GM21526 (cell line): ENCODE data around the gene RIN2.
"Not testable (repeated sequence)": the region's sequence is repeated elsewhere in the genome, so short reads cannot be mapped to it uniquely, and the experiment has no call there.

ENCODE experiments used
- ATAC-seq: cut with Tn5 transposase; IDR thresholded peaks from one replicate; pipeline ENCODE4 v1.9.1; 2021; ENCODE audit warnings: moderate library complexity; ENCODE audit not compliant: unreplicated experiment, low FRiP score

The RIN2 gene

GRCh38 chr20:19785173-19785982 is 27.3 kb downstream of the RIN2 start:
- no peak for ATAC-seq

GRCh38 chr20:19785983-19786285 is 27.9 kb downstream of the RIN2 start:
- no peak for ATAC-seq

- no peak for ATAC-seq
Observed at GRCh38 chr20:19786311-19786710, 28.3 kb downstream of the RIN2 start.

DNA sequence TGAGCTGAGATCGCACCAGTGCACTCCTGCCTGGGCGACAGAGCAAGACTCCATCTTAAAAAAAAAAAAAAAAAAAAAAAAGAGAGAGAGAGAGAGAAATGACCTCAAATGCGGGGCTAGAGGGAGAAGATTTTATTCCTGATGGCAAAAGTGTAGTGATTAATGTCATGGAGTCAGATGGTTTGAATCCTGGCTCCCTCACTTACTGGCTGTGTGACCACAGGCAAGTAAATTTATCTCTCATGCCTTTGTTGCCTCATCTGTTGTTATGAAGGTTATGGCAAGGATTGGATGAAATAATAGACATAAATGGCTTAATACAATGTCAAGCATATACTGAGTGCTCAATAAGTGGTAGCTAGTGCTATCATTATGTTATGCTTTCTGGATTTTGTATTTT is 29.3 kb downstream of the RIN2 start:
- no peak for ATAC-seq

DNA sequence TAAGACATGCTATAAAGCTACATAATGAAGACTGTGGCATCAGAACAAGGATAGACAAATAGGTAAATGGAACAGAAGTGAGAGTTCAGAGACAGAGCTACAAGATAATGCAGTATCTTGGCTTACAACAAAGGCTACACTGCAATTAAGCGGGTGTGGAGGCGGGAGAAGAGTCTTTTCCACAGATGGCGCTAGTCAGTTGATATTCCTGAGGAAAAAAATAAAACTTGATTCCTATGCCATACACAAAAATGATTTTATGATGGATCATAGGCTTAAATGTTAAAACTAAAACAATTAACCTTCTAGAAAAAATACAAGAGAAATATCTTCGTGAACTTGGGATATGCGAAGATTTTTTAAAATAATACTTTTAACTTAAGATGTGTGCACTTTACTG is 31.0 kb downstream of the RIN2 start:
- ATAC-seq = no peak

DNA sequence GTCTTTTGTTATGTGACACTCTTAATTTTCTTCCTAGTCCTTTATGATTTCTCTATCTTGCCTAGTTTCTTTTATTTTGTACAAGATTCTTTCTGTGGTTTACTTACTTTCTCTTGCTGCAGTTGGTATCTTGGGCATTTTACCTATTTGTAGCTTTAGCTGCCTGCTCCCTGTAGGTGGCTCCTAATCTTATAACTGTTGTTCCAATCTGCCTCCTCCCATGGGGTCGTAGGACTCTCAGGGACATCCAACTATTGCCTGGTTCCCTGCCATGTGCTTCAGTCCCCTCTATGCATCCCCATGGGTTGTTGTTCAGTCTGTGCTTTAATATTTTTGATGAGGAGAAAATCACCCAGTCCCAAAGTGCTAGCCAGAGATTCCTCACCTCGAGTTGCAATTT is 31.4 kb downstream of the RIN2 start:
- no peak for ATAC-seq

GRCh38 chr20:19791887-19792286 is 33.8 kb downstream of the RIN2 start:
- ATAC-seq = no peak

DNA sequence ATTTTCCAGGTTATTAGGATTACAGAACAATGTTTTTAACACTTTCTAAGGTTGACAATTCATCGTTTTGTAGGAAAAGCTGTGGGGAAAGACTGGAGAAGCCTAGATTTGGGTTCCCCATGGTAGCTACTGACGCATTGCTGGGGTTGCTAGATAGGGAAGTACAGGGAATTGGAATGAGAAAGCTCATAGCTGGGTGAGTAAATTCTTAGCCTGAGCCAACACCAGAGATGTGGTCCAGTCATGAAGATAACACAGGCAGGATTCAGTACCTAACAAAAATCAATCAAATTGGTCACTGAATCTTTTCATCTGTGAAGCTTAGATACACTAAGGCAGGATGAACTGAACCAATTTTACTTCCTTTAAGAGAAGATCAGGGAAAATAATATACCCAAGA is 35.7 kb downstream of the RIN2 start:
- ATAC-seq = no peak

DNA sequence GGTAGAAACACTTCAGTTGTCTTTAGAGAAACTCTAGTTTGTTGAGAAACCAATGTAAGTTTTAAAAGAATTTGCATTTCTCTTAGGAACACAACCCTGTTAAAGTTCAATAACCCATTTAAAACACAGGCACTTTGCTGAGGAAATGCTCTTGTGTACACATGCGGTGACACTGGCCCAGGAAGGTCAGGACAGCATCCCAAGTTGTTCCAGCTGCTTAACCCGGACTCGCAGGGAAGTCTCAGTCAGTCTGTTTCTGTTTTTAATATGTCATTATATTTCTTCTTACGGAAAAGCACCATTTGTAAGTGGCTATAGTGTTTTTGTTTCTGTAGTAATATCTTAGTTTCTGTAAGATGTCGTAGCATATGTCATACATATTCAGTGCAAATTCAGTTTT is 36.9 kb downstream of the RIN2 start:
- ATAC-seq = no peak

DNA sequence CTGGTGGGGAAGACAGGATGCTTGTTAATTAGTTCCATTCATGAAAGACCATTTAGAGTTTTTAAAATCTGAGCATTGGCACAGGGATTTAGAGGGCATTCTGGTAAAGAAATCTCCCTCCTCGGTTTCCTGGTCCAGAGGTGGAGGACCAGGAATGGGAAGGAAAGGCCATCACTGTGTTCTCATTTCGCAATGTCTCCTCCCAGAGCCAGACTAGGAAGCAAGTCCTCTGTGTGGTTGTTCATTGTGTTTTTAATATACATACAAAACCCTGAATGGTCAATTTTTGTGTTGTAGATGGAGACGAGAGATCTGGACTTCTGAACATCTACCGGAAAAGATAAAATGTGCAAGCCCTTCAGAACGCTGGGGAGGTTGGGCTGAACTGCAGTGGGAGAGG is 41.3 kb downstream of the RIN2 start:
- no peak for ATAC-seq

GRCh38 chr20:19802099-19802491 is 44.0 kb downstream of the RIN2 start:
- ATAC-seq = no peak

DNA sequence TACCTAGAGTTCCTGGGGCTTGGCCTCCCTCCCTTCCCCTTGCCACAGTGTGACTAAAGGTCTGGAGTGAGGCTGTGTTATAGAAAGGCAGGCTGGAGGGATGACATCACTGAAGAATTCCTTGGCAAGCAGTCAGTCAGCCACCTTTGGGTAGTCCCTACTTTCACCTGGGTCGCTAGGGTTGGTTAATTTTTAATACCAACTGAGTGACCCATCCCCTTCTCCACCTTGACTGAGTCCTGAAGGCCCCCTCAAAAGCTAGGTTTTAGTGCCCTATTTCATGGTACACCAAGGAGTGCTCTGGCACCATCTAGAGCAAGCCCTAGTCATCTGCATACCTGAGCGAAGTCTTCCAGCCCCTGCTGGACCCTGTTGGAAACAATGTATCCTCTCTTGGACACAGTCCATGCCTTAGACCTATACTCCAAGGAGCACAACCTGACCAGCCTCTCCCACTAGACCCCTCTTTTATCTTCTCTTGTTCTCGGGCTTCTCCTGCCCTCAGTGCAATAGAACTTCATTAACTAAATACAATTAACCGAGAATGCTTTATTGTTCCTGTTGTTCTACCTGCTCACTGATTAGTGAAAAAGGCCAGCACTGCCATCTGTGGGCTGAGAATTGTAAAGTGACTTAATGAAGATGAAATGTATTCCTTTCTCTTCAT is 44.6 kb downstream of the RIN2 start:
- ATAC-seq = no peak

- not testable (repeated sequence) for ATAC-seq
Observed at GRCh38 chr20:19806276-19806675, 48.2 kb downstream of the RIN2 start.

GRCh38 chr20:19806806-19807190 is 48.7 kb downstream of the RIN2 start:
- ATAC-seq = no peak

GRCh38 chr20:19807191-19807945 is 49.3 kb downstream of the RIN2 start:
- no peak for ATAC-seq
